Measurements from ENCODE around the gene MAPK13.

GRCh38 chr6:36154286-36154685, 24.0 kb downstream of the MAPK13 start:
- TF ChIP-seq MAX (CRISPR knock-in tag; IDR thresholded peaks at IDR 0.05) (no peak), PRDM15 (CRISPR knock-in tag; IDR thresholded peaks at IDR 0.05) (no peak), MXD4 (CRISPR knock-in tag; IDR thresholded peaks at IDR 0.05; ENCODE audit: borderline replicate concordance) (no peak), ZSCAN18 (CRISPR knock-in tag; IDR thresholded peaks at IDR 0.05) (no peak), FOXJ3 (CRISPR knock-in tag; IDR thresholded peaks at IDR 0.05; ENCODE audit: borderline replicate concordance) (no peak), CTCF (IDR thresholded peaks at IDR 0.05) (no peak)

All from WTC11 (cell line).